Testis (tissue), 3 donors: ENCODE results near the gene SIAH1. TPM values are rescaled to one million over a fixed set of nuclear protein-coding genes. Genes with fewer than 3 reads are reported as not detected.

ENCODE experiments used
- DNase-seq: peaks from one replicate; pipeline ENCODE4 v3.0.0-alpha.2; 2019
- H3K27ac ChIP-seq, 2 donors: fragments of 200-600 bp; sonication (generic); one replicate each; pipeline ENCODE4 v1.5.1; 2019
- H3K27me3 ChIP-seq: fragments of 200-600 bp; sonication (generic); one replicate; pipeline ENCODE4 v1.5.1; 2019
- H3K36me3 ChIP-seq: fragments of 200-600 bp; sonication (generic); one replicate; pipeline ENCODE4 v1.5.1; 2017; ENCODE audit warnings: low read depth; ENCODE audit errors: missing control alignments
- H3K4me1 ChIP-seq: fragments of 200-600 bp; sonication (generic); one replicate; pipeline ENCODE4 v1.5.1; 2019
- H3K4me3 ChIP-seq, 2 donors: fragments of 200-600 bp; sonication (generic); one replicate each; pipeline ENCODE4 v1.5.1; 2017 to 2019
- H3K9me3 ChIP-seq: fragments of 200-600 bp; sonication (generic); one replicate; pipeline ENCODE4 v1.5.1; 2017
- POLR2A ChIP-seq: fragments of 450-650 bp; IDR thresholded peaks from one replicate; pipeline ENCODE4 v1.6.1; 2017; ENCODE audit warnings: antibody characterized with exemption, mild to moderate bottlenecking, moderate library complexity
- WGBS, 2 donors: methylation state at CpG; one replicate each; pipeline ENCODE4 v1.1.5; 2018; 5-methylcytosine and 5-hydroxymethylcytosine counted together
- intact Hi-C: fragments of 100-400 bp; cut with DNase I; formaldehyde crosslinking; loops from one replicate; pipeline ENCODE4 v1.15.1; 2023; ENCODE audit warnings: low total_unique reads
- polyA plus RNA-seq: library from polyadenylated mRNA; stranded (reverse); fragments of 350-450 nt; fragmentation: Illumina TruSeq; extraction: RNeasy Lipid Tissue Mini Kit (QIAGEN cat#74804); gene quantifications from one replicate; pipeline ENCODE4 v1.2.3, GENCODE V29; 2014; ENCODE audit warnings: low read depth, low replicate concordance; ENCODE audit not compliant: insufficient read depth
- total RNA-seq, 2 donors: library from RNA; depleted of rRNA; stranded (reverse); fragments of >200 nt; gene quantifications; one replicate each; pipeline ENCODE4 v1.2.3, GENCODE V29; 2016
- TF ChIP-seq, protein P1 (sequence below), 3 experiments: fragments of 450-650 bp in 2 of 3; fragments of 200-600 bp in 1 of 3; sonication (generic) in 1 of 3; IDR thresholded peaks; one replicate each; pipeline ENCODE4 v1.5.1; 2016 to 2019; ENCODE audit warnings: antibody characterized with exemption in 3 of 3, mild to moderate bottlenecking in 2 of 3, moderate library complexity in 1 of 3

SIAH1 gene
- total and polyA plus RNA-seq, 3 donors from 2014 or later: 48.2 to 60.3 (median 53.7) TPM

DNA sequence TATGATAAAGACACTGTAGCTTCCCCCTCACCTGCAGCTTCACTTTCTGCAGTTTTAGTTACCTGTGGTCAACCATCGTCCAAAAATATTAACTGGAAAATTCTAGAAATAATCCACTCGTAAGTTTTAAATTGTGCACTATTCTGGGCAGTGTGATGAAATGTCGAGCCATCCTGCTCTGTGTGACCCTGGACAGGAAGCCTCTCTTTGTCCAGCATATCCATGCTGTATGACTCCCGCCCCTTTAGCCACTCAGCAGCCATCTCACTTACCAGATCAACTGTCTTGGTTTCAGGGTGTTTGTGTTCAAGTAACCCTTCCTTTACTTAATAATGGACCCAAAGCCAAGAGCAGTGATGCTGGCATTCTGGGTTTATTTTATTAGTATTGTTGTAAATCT, 56.1 kb downstream of the SIAH1 start:
- Histone ChIP-seq H3K4me1 (no peaks in the 10 kb centered on the region), H3K27ac (no peak overlapping the region), H3K9me3 (no peaks in the 10 kb centered on the region), H3K4me3 (no peak overlapping the region), H3K36me3 (no peaks in the 10 kb centered on the region), H3K27me3 (no peaks in the 10 kb centered on the region)
- DNase-seq: no peak
- TF ChIP-seq POLR2A: no peak
- TF ChIP-seq, protein P1, sequence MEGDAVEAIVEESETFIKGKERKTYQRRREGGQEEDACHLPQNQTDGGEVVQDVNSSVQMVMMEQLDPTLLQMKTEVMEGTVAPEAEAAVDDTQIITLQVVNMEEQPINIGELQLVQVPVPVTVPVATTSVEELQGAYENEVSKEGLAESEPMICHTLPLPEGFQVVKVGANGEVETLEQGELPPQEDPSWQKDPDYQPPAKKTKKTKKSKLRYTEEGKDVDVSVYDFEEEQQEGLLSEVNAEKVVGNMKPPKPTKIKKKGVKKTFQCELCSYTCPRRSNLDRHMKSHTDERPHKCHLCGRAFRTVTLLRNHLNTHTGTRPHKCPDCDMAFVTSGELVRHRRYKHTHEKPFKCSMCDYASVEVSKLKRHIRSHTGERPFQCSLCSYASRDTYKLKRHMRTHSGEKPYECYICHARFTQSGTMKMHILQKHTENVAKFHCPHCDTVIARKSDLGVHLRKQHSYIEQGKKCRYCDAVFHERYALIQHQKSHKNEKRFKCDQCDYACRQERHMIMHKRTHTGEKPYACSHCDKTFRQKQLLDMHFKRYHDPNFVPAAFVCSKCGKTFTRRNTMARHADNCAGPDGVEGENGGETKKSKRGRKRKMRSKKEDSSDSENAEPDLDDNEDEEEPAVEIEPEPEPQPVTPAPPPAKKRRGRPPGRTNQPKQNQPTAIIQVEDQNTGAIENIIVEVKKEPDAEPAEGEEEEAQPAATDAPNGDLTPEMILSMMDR (IDR thresholded peaks at IDR 0.05): no peak
- intact Hi-C loops: no loop called here
- 89 to 90% methylated on average over 4 of the region's 4 CpGs for WGBS, 2 donors

DNA sequence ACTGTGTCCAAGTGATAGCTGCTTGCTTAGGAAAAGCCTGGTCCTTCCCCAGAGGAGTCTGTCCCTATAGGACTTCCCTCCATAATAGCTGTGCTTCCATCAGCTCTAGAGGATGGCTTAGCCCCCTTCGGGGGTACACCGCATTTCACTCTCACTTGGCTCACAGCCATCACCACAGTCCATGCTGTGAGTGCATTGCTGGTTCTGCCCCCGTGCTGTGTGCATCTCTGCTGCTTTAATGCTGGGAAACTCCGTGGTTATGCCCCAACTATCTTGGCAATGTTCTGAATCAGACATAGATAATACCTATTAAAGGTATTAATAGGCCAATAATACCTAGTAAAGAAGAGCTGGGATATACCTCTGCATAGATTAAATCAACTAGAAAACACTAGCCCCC, 58.3 kb downstream of the SIAH1 start:
- H3K27me3 ChIP-seq: no peaks in the 10 kb centered on the region
- DNase-seq: no peak
- no peaks in the 10 kb centered on the region for H3K36me3 ChIP-seq
- 80 to 90% methylated on average over 4 of the region's 4 CpGs for WGBS, 2 donors
- no peaks in the 10 kb centered on the region for H3K9me3 ChIP-seq
- H3K4me3 ChIP-seq: no peak overlapping the region
- no peaks in the 10 kb centered on the region for H3K4me1 ChIP-seq
- H3K27ac ChIP-seq: no peak overlapping the region
- intact Hi-C loops: no loop called here
- TF ChIP-seq, protein P1 (IDR thresholded peaks at IDR 0.05): no peak
- TF ChIP-seq POLR2A: no peak

DNA sequence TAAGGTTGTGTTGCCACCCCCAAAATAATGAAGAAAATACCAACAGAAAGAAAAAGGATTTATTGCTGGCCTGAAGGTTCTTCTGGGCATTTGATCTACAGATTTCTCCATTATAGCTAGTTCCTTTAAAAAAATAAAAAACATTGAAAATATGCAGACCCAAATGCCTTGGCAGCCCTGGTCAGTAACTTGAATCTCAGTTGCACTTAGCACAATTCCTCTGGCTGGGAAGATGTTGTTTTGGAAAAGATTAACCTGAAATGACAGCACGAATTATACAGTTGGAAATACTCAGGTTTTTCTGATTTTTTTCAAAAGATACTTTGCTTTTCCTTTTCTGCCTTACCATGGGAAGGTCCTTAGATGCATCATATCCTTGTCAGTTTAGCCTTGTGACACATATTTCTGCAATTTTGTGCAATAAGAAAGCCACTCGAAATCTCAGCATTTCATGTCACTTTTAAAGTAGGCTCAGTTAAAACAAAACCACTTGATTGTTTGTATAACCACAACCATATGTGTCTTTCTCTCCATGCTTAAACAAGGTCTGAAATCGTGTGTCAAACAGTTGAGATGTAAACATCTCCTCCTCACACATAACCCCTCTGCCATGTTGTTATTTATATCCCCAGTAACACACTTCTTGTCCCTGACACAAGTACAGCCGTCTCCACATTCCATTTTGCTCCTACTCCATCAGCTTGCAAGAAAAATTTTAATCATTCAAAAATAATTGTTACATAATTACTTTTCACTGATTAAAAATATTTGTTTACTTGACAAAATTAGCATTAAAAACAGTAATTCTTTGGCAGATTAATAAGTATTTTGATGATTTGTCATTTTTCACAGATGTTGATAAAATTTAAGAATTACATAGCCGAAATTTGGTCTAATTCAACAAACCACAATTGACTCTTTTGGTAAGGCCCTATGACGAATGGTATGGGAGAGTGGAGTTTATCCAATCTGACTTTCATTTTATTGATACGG, 61.1 kb downstream of the SIAH1 start:
- Histone ChIP-seq H3K4me3 (no peak overlapping the region), H3K9me3 (no peaks in the 10 kb centered on the region), H3K4me1 (no peaks in the 10 kb centered on the region), H3K36me3 (no peaks in the 10 kb centered on the region), H3K27me3 (no peaks in the 10 kb centered on the region), H3K27ac (no peak overlapping the region)
- WGBS, 2 donors: 81 to 84% methylated on average over 7 of the region's 7 CpGs
- intact Hi-C loops: no loop called here
- no peak for TF ChIP-seq POLR2A
- TF ChIP-seq, protein P1 (IDR thresholded peaks at IDR 0.05): no peak
- no peak for DNase-seq

DNA sequence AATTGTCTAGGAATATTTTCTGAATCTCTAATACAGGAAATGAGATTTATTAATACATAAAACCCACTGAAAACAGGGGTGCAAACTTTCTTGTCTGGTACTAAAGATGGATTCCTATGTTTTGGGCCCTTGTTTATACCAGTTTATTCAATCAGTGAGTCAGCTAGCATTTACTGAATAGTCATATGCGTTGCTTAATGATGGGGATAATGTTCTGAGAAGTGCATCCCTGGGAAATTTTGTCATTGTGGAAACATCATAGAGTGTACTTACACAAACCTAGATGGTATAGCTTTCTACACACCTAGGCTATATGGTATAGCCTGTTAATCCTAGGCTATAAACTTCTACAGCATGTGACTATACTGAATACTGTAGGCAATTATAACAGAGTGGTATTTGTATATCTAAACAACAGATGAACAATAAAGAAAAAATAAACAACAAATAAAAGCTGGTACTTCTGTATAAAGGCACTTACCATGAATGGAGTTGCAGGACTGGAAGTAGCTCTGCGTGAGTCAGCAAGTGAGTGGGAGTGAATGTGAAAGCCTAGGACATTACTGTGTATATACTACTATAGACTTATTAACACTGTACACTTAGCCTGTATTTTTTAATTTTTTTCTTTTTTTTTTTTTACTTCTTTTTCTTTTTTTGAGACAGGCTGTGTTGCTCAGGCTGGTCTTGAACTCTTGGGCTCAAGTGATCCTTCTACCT, 63.7 kb downstream of the SIAH1 start:
- whole genome bisulfite sequencing, 2 donors: 83 to 90% methylated on average over 2 of the region's 2 CpGs
- no peak overlapping the region for H3K4me3 ChIP-seq
- H3K9me3 ChIP-seq: no peaks in the 10 kb centered on the region
- no peak overlapping the region for H3K27ac ChIP-seq
- TF ChIP-seq POLR2A: no peak
- TF ChIP-seq, protein P1 (IDR thresholded peaks at IDR 0.05): no peak
- H3K4me1 ChIP-seq: no peaks in the 10 kb centered on the region
- H3K27me3 ChIP-seq: no peaks in the 10 kb centered on the region
- intact Hi-C loops: no loop called here
- H3K36me3 ChIP-seq: no peaks in the 10 kb centered on the region
- DNase-seq: no peak
